SHP77 (cell line): ENCODE measurements around the gene SLC23A3.

Experiments used
- DNase-seq, 2 experiments: peaks; one replicate each; lab custom pipeline; 2025; lab: John Stamatoyannopoulos, UW

Gene SLC23A3

DNA sequence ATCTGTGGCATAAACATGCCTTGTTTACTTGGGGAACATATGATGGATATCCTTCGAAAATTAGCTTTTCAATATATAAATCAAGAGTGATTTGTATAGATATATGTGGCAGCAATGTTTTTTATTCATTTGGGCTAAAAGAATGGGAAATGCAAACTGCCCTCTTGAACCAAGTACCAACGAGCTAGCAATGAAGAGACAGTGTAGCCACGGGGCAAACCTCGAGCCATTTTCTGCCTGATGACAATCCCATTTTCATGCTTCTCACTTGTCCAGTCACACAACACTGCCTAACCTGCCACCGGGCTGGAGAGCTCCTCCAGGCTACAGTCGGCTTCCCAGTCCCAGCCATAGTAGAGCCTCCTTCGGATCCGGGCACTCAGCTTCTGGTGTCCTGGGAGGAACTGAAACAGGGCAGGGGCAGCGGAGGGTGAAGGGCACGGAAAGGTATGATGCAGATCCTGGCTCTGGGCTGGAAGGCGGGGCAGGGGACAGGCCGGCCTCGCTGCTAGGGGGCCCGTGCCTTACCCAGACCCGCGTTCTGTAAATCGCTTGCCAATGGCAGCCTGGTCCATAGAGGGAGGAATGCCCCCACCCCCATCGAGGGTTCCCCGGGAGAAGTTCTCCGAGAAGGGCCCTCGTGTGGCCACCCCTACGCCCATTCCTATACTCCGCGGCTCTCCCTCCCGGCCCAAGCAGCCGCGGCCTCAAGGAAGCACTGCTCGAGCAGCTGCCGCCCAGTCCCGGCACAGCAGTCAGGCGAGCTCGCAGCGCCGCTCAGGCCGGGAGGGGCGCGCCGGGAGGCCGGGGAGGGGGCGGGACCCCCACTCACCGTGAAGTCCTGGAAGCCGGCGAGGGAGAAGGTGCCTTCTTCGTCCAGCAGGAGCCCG lies 6.3 kb upstream of the SLC23A3 start:
- peak; percentile 24 to 70 for DNase-seq

DNA sequence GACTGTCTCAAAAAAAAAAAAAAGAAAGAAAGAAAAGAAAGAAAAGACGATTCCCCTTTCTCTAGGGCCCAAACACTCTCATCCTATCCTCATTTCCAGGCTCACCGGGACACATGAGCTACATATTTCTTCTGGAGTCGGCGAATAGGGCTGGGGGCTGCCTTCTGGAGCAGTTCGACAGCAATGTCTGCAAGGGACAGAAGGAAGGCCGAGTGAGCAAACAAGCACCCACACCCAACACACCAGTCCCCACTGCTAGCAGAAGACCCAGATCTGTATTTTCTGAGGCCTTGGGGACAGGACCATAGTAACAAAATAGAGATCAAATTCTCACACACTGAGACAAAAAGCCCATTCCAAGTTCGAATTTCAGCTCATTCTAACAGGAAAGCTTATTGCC lies 5.7 kb upstream of the SLC23A3 start:
- no peak for DNase-seq

DNA sequence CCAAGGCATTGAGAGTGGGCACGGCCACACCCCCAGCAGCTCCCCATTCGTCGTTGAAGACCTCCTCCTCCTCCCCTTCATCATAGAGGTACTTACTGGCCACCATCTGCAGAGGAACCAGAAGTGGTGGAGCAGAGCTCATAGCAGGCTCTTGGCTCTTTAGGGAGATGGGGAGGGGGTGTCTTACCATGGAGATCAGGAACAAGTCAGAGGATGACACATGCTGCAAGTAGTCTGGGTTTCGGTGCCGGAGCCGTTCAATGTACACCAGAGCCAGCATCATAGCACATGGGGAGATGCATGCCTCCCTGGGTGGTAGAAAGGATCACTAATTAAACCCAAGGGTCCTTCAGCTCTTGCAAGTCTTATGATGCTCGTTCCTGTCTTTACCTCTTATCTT lies 5.0 kb upstream of the SLC23A3 start:
- DNase-seq = no peak

DNA sequence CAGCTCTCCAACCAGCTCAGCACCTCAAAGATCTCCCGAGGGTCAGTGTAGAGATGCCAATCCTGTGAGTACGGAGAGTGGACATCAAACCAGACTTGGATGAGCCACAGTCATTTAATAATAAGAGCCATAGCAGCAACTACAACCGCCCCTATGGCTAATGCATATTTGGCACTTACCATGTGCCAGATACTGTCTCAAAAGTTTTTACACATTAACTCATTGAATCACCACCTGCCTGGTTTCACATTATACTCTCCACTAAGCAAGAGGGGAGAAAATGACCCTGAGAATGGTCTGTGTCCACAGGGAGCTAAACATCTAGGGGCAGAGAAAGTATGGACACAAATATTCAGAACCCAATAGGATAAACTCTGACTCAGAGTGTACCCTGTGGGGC lies 4.3 kb upstream of the SLC23A3 start:
- no peak for DNase-seq

DNA sequence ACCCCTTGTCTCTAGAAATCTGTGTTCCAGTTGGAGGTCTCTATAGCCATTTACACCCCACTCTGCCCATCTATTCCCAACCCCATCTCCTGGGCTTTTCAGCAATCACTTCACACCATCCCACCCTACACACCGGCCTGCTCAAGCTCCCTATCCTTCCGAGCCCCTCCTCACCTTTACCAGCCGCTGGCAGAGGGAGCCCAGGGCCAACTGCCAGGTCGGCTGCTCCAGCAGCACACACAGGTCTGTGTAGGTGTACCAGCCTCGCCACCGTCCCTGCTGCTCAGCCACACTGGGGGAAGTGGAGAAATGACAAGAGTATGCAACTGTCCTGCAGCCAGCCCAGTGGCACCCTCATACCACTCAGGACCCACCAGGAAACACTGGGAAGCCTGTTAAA lies 3.3 kb upstream of the SLC23A3 start:
- no peak for DNase-seq

DNA sequence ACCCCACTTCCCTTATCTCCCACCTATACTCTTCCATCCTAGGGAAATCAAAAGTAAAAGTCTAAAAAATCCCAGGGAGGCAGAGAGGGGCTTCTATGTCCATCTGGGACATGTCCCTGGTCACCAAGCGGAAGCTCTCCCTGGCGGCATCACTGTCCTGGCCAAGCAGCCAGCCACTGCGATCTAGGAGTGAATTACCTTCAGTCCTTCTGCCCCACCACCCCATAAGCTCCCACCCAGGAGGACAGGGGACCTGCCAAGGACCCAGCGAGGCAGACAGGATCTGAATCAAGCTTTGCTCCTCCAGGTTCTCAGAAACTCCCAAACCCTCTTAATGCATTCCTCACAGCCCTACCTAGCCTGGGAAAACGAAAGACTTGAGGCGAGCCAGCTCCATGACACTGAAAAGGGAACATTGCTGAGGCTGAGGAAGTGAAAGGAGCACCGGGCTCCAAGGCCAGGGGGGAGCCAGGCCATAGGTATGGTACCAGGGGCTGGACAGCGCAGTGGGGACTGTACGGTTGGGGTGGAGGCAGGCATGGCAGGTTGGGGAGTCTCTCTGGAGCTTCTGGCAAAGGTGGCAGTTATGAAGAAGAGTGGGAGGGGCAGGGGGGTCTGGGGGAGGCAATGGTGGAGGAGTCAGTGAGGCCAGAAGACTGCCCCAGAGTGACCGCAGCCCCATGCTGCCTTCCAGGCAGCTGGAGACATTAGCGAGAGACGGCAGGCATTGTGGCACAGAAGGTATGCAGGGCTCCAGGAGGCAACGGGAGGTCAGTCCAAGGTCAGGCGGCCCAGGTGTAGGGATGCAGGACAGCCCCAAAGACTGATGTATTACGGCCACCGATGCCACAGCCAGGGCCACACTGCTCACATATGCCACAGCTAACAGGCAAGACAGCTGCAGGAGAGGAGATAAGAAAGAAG lies 2.7 kb upstream of the SLC23A3 start:
- DNase-seq = no peak

DNA sequence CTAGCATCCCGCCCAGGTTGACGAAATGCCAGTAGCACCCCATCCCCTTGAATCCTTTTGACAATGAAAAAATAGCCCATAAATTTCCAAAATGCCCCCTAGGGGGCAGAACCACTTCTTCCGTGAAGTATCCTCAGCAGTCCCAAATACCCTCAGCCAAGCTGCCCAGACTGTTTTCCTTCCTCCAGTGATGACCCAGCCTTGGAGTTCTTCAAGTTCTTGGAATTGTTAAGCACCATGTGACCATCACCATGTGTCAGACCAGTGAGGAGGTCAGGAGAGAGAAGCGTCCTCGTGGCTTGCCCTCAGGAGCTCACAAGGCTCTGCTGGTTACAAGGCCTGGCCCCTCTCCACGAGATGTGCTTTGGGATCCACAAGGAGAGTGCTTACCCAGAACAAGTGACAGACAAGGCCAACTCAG lies 1.4 kb upstream of the SLC23A3 start:
- DNase-seq = peak; percentile 18 to 28

DNA sequence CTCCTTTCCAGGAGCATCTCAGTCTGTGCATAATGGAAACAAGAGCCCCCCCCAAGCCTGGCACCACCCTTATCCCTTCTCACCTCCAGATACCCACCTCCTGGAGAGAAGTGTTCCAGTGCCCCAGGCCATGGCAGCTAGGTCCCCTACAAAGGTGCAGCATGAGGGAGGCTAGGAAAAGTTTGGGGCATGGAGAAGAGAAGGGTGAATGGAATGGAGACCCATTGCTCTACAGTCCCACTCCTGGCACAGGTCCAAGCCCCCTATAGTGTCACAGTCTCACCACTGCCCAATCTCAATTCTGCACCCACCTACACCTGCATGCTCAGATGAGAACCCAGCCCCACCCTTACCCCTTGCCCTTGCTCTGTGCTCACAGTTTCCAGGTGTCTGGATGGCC lies 897 bp downstream of the SLC23A3 start:
- no peak for DNase-seq

DNA sequence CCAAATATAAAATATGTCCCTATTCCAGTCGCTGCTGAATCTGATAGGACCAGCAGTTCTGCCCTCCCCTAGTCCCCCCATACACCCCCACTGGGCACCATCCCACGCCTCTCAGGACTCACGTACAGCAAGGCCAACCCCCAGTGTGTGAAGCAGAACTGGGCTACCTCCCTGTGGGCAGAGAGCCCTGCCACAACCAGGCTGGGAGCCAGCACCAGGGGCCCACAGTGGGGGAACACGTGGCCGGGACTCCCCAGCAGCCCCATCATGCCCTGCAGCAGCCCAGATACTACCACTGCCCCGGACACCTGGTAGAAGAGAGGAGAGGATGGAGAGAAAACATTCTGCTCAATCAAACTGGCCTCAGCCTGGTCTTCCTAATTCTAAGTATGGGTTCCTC lies 1.3 kb downstream of the SLC23A3 start:
- no peak for DNase-seq

DNA sequence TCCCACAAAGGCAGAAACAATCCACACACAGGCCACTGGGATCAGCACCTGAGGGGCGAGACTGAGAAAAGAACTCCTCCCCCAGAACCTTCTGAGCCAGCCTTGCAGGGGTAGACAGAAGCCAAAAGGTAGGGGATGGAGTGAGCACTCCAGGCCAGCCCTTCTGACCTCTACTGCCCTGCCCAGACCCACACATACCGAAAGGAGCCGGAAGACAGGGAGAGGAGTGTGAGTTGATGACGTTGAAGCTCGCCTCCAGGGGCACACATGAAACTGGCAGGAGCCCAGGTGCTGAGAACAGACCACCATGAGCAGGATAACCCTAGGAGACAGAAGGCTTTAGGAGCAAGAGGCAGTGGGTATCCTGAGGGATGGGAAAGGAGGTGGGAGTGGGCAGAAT lies 1.8 kb downstream of the SLC23A3 start:
- no peak for DNase-seq

DNA sequence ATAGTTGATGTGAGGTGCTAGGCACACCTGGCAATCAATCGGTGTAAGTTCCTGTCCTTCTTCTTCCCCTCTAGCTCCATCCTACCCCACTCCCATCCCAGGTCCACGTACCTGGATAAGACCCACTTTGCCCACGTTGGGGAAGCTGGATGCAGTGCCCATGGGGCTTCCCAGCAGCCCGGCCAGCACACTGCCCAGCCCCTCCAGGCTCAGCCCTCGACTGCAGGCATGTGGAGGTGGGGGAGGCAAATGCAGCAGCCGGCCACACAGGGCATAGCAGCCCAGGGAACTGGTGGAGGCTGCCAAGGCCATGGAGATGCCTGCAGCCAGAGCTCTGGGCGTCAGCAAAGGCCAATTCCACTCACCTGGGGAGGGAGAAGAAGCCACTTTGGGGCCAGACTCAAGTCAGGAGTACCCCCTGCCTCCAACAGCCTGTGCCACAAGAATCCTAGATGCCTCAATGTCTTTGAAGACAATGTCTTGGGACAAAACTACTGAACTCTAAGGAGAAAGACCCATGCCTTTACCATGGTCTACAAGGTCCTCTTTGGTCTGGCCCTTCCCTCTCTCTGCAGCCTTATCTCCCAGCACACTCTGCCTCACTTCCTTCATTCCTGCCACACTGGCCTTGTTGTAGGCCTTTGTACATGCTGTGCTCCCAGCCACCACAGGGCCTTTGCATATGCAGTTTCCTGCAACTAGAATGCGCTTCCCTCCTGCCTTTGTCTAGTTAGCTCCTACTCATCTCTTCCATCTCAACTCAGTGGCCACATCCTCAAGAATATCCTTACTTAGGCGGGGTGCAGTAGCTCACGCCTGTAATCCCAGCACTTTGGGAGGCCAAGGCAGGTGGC lies 4.5 kb downstream of the SLC23A3 start:
- no peak for DNase-seq

DNA sequence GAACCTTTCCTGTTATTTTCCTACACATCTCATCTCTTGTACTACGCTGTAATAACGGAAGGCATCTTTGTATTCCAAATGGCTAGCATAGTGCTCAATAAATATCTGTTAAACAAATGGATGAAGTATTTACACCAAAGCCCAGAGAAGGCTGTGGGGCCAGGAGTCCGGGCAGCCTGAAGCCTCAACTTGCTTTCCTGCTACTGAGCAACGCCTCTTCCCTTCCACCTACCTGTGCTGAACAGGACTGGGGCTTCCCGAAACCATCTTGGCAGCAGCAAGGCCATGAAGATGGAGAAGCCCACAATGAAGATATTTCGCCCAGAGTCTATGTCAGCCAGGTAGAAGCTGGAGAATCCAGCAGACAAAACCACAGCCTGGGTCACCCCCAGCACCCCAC lies 6.7 kb downstream of the SLC23A3 start:
- no peak for DNase-seq

DNA sequence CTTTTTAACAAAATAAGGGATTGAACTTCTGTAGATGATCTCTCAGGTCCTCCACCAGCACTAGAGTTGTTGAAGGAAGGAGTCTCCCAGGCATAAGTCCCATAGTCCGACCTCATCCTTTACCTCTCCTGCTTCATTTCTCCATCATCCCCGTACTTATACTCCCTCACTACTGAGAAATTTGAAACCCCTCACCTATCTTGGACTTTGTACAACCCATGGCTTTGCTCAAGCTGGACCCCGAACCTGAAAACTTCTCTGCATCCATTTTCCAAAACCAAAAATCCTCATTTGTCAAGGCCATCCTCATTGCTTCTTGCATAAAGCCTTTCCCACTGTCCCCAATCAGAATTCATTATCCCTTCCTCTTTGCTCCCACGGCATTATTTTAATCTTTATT lies 8.7 kb downstream of the SLC23A3 start:
- DNase-seq = no peak

DNA sequence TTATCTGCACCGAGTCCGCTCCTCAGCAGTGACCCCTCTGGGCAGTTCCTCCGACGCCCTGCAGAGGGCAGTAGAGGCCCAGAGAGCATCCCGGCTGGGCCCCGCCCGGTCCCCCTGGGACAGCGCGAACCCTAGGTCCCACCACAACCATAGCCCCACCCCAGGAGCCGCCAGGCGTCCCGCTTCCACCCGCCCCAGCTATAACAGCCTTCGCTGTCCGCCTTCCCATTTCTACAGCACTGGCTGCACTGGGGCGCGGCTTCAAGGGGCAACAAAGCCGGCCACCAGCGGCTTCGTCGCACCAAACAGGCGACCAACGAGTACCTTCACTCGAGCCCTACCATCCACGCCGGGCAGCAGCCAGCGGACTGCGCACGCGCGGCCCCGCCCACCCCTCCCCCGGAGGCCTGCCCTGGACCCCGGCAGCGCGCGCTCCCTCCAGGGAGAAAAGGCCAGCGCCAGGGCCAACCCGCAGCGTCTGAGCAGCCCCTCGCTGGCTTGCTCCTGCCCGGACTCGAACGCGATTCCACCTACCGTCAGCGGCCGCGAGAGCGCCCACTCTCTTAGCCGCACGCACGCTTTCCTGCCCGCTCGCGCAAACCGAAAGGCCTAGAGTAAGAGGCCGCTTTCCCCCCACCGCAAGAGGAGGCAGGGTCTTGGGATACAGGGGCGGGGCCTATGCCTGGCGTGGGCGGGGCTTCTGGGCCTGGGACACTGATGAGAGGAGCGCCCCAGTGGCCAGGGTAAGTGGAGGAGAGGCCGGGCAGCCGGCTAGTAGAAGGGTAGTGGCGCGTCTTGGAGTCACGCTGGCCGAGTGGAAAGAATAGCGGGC lies 9.4 kb downstream of the SLC23A3 start, which contains the start of gene NHEJ1:
NHEJ1 (minus strand) TSS at position 630 of the 832 bp plus-strand sequence. CDS start 2,453 bp downstream, outside the sequence.
- peak; percentile 86 to 87 for DNase-seq

DNA sequence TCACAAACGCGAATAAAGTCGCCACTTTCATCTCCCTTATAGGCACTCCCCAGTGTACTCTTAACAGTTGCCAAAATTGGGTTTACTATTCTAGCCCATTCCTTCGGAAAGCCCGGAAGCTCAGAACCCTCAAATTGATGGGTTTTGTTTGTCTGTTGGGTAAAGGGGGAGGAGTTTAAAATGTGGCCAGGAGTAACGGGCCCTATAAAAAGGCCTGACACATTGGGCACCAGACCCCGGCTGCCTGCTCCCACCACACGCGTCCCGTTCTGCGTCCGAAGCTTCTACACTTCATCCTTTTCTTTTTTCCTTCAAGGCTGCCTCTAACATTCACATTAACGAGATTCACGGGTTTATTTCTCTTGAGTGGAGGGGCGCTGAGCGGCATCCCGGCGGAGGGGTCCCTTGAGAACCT lies 10.1 kb downstream of the SLC23A3 start:
- DNase-seq = peak in 1 of 2 experiments; percentile 28

DNA sequence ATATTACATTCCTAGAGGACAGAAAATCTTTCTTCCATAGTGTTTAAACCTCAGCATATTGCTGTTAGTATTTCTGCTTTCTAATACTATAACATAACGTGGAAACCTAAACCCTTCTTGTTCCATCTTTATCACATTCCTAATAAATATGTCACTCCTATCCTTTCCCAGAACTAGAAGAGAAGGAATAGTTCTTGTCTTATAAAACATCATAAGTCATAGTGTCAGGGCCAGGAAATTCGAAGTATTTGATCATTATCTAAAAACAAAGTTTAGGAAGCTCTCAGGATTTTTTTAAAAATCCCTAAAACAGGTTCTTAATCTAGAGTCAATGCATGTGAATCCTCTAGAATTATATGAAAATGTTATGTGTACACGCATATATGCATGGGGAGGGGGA lies 11.2 kb downstream of the SLC23A3 start:
- DNase-seq = no peak

DNA sequence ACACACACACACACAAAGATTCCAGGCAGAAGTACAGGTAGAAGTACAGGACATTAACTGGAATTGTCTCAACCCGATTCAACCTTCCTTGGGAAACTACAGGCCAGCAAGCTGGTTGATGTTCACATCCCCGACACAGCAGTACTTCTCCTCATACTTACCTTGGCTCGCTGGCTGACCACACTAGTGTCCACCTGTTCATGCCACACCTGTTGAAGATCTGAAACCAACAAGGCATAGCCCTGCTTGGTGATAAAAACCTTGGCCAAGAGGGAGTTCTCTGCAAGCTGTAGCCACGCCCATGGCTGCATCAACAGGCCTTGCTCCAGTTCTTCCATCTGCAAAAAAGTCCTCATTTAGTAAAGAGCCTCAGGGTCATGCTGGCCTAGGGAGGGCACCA lies 11.8 kb downstream of the SLC23A3 start:
- no peak for DNase-seq

DNA sequence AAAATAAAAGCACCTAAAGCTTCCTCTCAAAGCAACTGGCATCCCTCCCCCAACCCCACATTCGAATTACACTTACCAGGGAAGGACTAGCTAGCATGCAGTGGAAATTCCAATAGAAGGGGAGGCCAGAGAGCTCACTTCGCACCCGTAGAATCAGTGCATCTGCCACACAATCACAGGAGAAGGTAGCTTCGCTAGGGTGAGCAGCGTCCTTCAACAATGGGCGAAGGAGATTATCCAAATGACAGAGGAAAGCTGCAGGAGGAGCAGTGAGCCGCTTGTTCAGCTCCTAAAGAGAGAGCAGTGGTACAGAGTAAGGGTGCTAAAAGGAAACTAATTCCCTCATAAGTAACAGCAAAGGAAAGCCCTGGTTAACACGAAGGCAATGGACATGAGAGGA lies 12.4 kb downstream of the SLC23A3 start:
- DNase-seq = no peak

DNA sequence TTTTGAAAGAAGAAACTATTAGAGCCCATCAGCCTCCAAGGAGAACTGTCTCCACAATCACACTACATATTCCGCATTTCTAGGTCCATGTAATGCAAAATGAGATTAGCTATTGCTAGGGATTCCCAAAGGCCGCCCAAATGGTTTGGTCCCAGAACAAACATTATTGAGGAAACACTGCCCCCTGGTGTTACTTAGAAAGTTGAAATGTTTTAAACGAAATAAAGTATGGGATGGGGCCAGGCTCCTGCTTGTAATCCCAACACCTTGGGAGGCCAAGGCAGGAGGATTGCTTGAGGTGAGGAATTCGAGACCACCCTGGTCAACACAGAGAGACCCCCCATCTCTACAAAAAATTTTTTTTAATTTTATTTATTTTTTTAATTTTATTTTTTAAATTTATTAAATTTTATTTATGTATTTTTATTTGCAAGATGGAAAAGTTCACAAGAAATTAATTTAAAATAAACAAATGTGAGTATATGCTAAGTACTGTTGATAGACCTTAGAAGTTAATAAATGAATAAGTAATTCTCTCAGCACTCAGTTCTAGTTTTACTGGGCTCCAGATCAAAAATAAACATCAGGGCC lies 14.7 kb downstream of the SLC23A3 start:
- DNase-seq = peak; percentile 67 to 77

DNA sequence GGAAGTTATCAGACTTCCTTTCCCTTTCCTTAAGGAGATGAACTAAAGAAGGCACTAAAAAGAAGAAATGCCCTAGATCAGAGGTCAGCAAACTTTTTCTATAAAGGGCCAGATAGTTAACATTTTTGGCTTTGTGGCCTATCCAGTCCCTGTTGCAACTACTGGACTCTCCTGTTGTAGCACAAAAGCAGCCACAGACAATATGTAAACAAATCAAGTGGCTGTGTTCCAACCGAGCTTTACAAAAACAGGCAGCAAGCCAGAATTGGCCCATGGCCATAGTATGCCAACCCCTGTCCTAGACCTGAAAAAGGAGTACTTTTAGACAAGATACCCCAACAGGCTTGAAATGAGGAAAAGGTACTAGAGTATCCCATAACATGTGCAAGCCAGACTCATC lies 20.2 kb downstream of the SLC23A3 start:
- peak; percentile 21 to 64 for DNase-seq

DNA sequence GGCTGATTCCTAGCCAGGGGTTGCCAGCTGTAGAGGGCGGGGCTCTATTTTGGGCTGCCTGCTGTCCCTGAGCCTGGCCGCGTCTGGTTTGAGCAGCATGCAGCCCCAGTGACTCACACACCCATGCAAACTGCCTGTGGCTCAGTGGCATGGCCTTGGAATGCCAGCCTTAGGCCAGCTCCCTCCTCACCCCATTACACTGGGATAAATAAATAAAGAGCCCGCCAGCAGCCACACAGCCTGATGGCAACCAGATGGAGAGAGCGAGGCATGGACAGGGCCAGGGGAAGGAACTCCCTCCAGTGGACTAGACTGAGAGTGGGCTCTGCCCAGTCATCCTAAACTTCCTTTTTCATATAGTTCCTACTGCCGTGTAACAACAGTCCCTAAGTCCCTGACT lies 27.5 kb downstream of the SLC23A3 start:
- no peak for DNase-seq
